Colonic mucosa (tissue), 4 donors: ENCODE measurements around the gene CLUH. TPM values are rescaled to one million over a fixed set of nuclear protein-coding genes. Genes with fewer than 3 reads are reported as not detected.
A peak's percentile ranks its signal among the peaks of the same experiment; 100 is the strongest.

ENCODE experiments used
- DNase-seq: peaks from one replicate; pipeline ENCODE4 v3.0.0-alpha.2; 2020
- H3K27ac ChIP-seq: fragments of 200-600 bp; one replicate; pipeline ENCODE4 v1.8.0; 2021
- H3K27me3 ChIP-seq: fragments of 200-600 bp; one replicate; pipeline ENCODE4 v1.8.0; 2021
- H3K36me3 ChIP-seq: fragments of 200-600 bp; one replicate; pipeline ENCODE4 v1.8.0; 2021
- H3K4me1 ChIP-seq: fragments of 200-600 bp; one replicate; pipeline ENCODE4 v1.8.0; 2021; ENCODE audit warnings: mild to moderate bottlenecking
- H3K4me3 ChIP-seq: fragments of 200-600 bp; one replicate; pipeline ENCODE4 v1.8.0; 2021
- H3K9ac ChIP-seq, 2 donors: one replicate each; pipeline ENCODE4 v1.7.0; 2013; ENCODE audit warnings: control low read depth in 2 of 2, low read depth in 2 of 2, low read length in 2 of 2
- H3K9me3 ChIP-seq: fragments of 200-600 bp; one replicate; pipeline ENCODE4 v1.8.0; 2021
- intact Hi-C: fragments of 100-400 bp; cut with DNase I; formaldehyde crosslinking; loops from one replicate; pipeline ENCODE4 v1.14.1; 2022
- total RNA-seq, 2 donors: library from RNA; stranded (reverse); fragmentation: NEBNext Ultra II Directional in 1 of 2; extraction: Animal tissue kit (Norgen Biotek cat#: 25700) in 1 of 2; gene quantifications; one replicate each; pipeline ENCODE4 v1.2.1, GENCODE V29; 2021
- TF ChIP-seq, protein P1 (sequence below): fragments of 200-600 bp; IDR thresholded peaks from one replicate; pipeline ENCODE4 v1.8.0; 2022; ENCODE audit warnings: antibody characterized with exemption, mild to moderate bottlenecking
- donor health status: healthy.
- donor health status: DM: no; HTN: no; CAD: no.
- donor health status: DM: no; HTN: no; CAD: no.

CLUH gene
- total RNA-seq, 2 donors from 2014 or later: 111 to 285 TPM

DNA sequence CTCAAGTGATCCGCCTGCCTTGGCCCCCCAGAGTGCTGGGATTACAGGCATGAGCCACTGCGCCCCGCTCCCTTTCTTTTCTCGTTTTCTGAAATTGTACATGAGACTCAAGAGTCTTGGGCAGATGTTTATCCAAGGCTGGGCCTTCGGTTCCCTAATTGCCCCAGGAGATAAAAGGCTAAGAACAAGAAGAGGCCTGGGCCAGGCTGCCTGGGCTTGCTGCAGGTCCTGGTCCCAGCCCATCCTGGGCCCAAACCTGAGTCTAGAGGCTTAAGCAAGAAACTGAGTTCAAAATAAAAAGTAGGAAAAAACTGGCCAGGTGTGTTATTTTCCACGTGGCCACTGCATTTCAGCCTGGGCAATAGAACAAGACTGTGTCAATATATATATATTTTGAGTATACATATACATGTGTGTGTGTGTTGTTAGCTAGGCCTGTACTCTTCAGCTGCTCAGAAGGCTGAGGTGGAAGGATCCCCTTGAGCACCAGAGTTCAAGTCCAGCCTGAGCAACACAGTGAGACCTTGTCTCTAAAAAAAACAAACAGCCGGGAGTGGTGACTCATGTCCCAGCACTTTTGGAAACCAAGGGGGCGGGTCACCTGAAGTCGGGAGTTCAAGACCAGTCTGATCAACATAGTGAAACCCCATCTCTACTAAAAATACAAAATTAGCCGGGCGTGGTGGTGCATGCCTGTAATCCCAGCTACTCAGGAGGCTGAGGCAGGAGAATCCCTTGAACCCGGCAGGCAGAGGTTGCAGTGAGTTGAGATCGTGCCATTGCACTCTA, 6.8 kb upstream of the CLUH start:
- no peaks in the 10 kb centered on the region for H3K9me3 ChIP-seq
- DNase-seq: no peak
- H3K36me3 ChIP-seq: no peaks in the 10 kb centered on the region
- no peak overlapping the region for H3K27ac ChIP-seq
- no peak overlapping the region for H3K9ac ChIP-seq
- intact Hi-C loops: no loop called here
- H3K4me1 ChIP-seq: no peaks in the 10 kb centered on the region
- H3K27me3 ChIP-seq: no peaks in the 10 kb centered on the region
- H3K4me3 ChIP-seq: no peak overlapping the region
- TF ChIP-seq, protein P1, sequence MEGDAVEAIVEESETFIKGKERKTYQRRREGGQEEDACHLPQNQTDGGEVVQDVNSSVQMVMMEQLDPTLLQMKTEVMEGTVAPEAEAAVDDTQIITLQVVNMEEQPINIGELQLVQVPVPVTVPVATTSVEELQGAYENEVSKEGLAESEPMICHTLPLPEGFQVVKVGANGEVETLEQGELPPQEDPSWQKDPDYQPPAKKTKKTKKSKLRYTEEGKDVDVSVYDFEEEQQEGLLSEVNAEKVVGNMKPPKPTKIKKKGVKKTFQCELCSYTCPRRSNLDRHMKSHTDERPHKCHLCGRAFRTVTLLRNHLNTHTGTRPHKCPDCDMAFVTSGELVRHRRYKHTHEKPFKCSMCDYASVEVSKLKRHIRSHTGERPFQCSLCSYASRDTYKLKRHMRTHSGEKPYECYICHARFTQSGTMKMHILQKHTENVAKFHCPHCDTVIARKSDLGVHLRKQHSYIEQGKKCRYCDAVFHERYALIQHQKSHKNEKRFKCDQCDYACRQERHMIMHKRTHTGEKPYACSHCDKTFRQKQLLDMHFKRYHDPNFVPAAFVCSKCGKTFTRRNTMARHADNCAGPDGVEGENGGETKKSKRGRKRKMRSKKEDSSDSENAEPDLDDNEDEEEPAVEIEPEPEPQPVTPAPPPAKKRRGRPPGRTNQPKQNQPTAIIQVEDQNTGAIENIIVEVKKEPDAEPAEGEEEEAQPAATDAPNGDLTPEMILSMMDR: no peak

DNA sequence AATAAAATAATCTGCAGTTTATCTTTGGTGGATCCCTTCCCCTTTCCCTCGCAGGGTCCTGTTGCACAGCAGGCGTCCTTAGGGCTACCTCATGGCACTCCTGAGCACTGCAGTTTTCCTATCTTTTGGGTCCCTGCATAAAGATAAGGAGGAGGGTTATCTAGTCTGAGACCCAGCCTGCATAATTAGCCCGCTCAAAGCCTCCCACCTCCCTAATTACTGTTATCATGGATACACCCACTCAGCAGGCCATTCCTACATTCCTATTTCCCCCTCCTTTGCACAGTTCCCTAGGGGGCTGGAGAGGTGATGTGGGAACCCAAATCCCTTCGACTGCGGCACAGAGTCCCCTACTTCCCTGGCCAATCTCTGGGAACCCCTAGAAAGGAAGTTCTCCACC, 5.1 kb upstream of the CLUH start:
- H3K27ac ChIP-seq: no peak overlapping the region

DNA sequence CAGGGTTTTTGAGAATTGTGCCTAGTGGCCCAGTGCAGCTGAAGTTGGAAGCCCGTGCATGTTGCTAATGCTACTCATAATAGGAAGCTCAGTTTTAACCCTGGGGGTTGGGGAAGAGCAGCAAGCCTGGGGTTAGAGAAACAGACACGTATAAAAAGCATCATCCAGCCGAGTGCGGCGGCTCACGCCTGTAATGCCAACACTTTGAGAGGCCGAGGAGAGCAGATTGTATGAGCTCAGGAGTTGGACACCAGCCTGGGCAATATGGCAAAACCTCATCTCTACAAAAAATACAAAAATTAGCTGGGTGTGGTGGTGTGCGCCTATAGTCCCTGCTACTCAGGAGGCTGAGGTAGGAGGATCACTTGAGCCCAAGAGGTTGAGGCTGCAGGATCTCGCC, 2.3 kb upstream of the CLUH start:
- H3K36me3 ChIP-seq: no peaks in the 10 kb centered on the region
- no peak for DNase-seq
- no peak overlapping the region for H3K4me3 ChIP-seq
- no peak overlapping the region for H3K27ac ChIP-seq
- TF ChIP-seq, protein P1: no peak
- H3K4me1 ChIP-seq: peaks cover 17% of the 10 kb centered on the region
- H3K9ac ChIP-seq: no peak overlapping the region
- intact Hi-C loops: no loop called here
- H3K27me3 ChIP-seq: no peaks in the 10 kb centered on the region
- H3K9me3 ChIP-seq: no peaks in the 10 kb centered on the region

More for the DNA sequence above, 5.1 kb upstream of the CLUH start:
- H3K4me3 ChIP-seq: no peak overlapping the region
- H3K4me1 ChIP-seq: no peaks in the 10 kb centered on the region
- intact Hi-C loops: no loop called here
- no peak overlapping the region for H3K9ac ChIP-seq
- DNase-seq: no peak
- H3K36me3 ChIP-seq: no peaks in the 10 kb centered on the region
- TF ChIP-seq, protein P1: no peak
- H3K27me3 ChIP-seq: no peaks in the 10 kb centered on the region
- no peaks in the 10 kb centered on the region for H3K9me3 ChIP-seq

DNA sequence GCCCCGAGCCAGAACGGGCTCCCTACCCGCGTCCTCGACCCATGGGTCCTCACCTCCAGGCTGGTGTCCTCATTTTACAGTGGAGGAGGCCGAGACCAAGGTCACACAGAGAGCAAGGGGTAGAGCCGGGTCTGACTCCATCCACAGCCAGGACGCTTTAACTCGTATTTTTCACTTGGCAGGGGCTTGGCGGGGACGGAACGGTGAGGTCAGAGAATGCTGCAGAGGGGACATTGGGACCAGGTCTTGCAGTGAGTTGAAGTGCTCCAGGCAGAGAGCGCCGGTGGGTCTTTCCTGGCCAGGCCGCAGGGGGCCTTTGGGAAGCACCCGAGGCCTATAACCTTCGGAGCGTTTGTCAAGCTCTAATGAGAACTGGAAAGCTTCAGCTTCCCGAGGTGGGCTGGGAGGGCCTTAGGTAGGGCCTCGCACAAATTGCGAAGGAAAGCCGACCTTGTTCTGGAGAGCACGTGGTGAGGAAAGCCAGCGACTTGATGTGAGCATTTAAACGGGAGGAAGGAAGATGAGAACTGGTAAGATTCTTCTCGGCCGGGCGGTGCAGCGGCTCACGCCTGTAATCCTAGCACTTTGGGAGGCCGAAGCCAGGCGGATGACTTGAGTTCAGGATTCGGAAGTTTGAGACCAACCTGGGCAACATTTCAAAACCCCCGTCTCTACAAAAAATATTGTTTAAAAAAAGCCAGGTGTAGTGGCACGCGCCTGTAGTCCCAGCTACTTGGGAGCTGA, 908 bp upstream of the CLUH start:
- no peak for DNase-seq

More for the DNA sequence above, 908 bp upstream of the CLUH start:
- Histone ChIP-seq H3K4me1 (peaks cover 25% of the 10 kb centered on the region), H3K4me3 (peak overlapping the region; percentile 87), H3K9ac (peak overlapping the region; percentile 78 to 90), H3K27ac (peak overlapping the region; percentile 71), H3K27me3 (no peaks in the 10 kb centered on the region), H3K9me3 (no peaks in the 10 kb centered on the region), H3K36me3 (no peaks in the 10 kb centered on the region)
- TF ChIP-seq, protein P1: no peak
- intact Hi-C loops: no loop called here
